AG04450 (cell line): ENCODE data around the gene CBR1. TPM values are rescaled to one million over a fixed set of nuclear protein-coding genes. Genes with fewer than 3 reads are reported as not detected.

Experiments
- CTCF ChIA-PET: fragments of 300-600, 350-600 bp; formaldehyde crosslinking; extraction: SDS; loops from one replicate; lab custom pipeline; 2022; ENCODE audit warnings: antibody characterized with exemption, inconsistent platforms; lab: Charles Lee
- POLR2A ChIA-PET: fragments of 350-600 bp; formaldehyde crosslinking; extraction: SDS; loops from one replicate; lab custom pipeline; 2021; ENCODE audit warnings: antibody characterized with exemption, inconsistent platforms; lab: Yijun Ruan, JAX
- DNase-seq: peaks from one replicate; pipeline ENCODE4 v3.0.0-alpha.2; 2011; ENCODE audit warnings: low read depth, low spot score
- H3K27ac ChIP-seq: one replicate; pipeline ENCODE4 v1.5.1; 2012; ENCODE audit warnings: low read depth, low read length, control low read depth
- H3K27me3 ChIP-seq: one replicate; pipeline ENCODE4 v1.6.0; 2012; ENCODE audit warnings: low read length; ENCODE audit not compliant: control insufficient read depth, insufficient read depth
- H3K4me3 ChIP-seq: 2 replicates; pipeline ENCODE4 v1.5.1; 2011; ENCODE audit warnings: mild to moderate bottlenecking, low read depth, low read length, control low read depth
- H3K9me3 ChIP-seq: 2 replicates; pipeline ENCODE4 v1.5.1; 2012; ENCODE audit warnings: low read length; ENCODE audit not compliant: control insufficient read depth, insufficient read depth
- CTCF ChIP-seq: IDR thresholded peaks from 2 replicates; pipeline ENCODE4 v1.5.1; 2011; ENCODE audit warnings: low read depth, low read length, control low read depth, inconsistent platforms
- polyA plus RNA-seq: library from polyadenylated mRNA; depleted of rRNA; stranded (reverse); fragments of >200 nt; gene quantifications from 2 replicates; pipeline ENCODE4 v1.2.3, GENCODE V29; 2011

Gene CBR1
- polyA plus RNA-seq, 1 experiment = 110 TPM

- peaks cover 12% of the 10 kb centered on the region; the same call in 1 of the 2 replicates for H3K9me3 ChIP-seq
- no peak for TF ChIP-seq CTCF
- POLR2A ChIA-PET = no interaction called here
- CTCF ChIA-PET = no interaction called here
- H3K27me3 ChIP-seq = peaks cover 3% of the 10 kb centered on the region
- no peak for DNase-seq
- no peak overlapping the region for H3K4me3 ChIP-seq
- H3K27ac ChIP-seq = no peak overlapping the region
Measured at GRCh38 chr21:36092681-36093080, 22.9 kb downstream of the CBR1 start.

- TF ChIP-seq CTCF = no peak
- ChIA-PET POLR2A (no interaction called here), CTCF (interaction anchor here (1.0 kb wide), 1 partner anchor 20 kb away, joined by 4 read pairs; no protein-coding TSS in a partner anchor)
- peaks cover 12% of the 10 kb centered on the region; the same call in 1 of the 2 replicates for H3K9me3 ChIP-seq
- H3K27ac ChIP-seq = no peak overlapping the region
- peaks cover 3% of the 10 kb centered on the region for H3K27me3 ChIP-seq
- no peak overlapping the region for H3K4me3 ChIP-seq
- no peak for DNase-seq
Measured at GRCh38 chr21:36093512-36093911, 23.7 kb downstream of the CBR1 start.

GRCh38 chr21:36096398-36097290 lies 26.8 kb downstream of the CBR1 start:
- Histone ChIP-seq H3K9me3 (peaks cover 12% of the 10 kb centered on the region; the same call in 1 of the 2 replicates), H3K27me3 (peaks cover 8% of the 10 kb centered on the region), H3K27ac (no peak overlapping the region), H3K4me3 (no peak overlapping the region)
- DNase-seq = no peak
- ChIA-PET POLR2A (interaction anchor here (1.9 kb wide), 1 partner anchor 37 kb away, joined by 6 read pairs; the partner anchor contains the start of gene SETD4), CTCF (interaction anchor here (0.7 to 1.6 kb wide), 2 partner anchors 8 to 16 kb away, joined by 4 to 10 read pairs; no protein-coding TSS in a partner anchor)
- TF ChIP-seq CTCF = no peak

GRCh38 chr21:36097427-36098181 lies 27.8 kb downstream of the CBR1 start:
- Histone ChIP-seq H3K9me3 (peaks cover 12% of the 10 kb centered on the region; the same call in 1 of the 2 replicates), H3K4me3 (no peak overlapping the region), H3K27me3 (peaks cover 5% of the 10 kb centered on the region), H3K27ac (no peak overlapping the region)
- ChIA-PET POLR2A (interaction anchor here (1.9 kb wide), 1 partner anchor 37 kb away, joined by 6 read pairs; the partner anchor contains the start of gene SETD4), CTCF (interaction anchor here (1.5 to 1.6 kb wide), 2 partner anchors 15 kb away, joined by 4 to 10 read pairs; no protein-coding TSS in a partner anchor)
- no peak for TF ChIP-seq CTCF
- DNase-seq = no peak
